ENCODE measurements around the gene SMIM10L1. TPM values are rescaled to one million over a fixed set of nuclear protein-coding genes. Genes with fewer than 3 reads are reported as not detected.

SMIM10L1 gene
- total RNA-seq, 1 donor from 2014 or later = 7.6 TPM

- intact Hi-C loops (cut with micrococcal nuclease) = no loop called here
Measured at GRCh38 chr12:11183011-11183410, 12.0 kb downstream of the SMIM10L1 start.

DNA sequence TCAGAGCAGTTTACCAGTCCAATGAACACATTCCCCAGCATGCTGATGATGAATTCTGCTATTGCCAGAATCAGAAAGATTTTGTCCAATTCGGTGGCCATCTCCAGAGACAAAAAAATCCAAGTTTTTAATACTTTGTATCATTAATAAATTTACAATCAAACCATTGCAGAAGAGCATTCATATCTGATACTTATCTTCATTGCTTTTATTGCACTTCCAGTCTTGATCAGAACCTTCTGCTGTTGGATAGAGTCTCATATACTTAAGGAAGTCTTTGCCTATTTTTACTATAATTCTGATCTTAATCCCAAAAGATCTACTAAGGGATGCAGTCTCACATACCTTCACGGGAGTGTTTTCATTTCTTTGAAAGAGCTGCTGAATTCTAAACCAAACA lies 15.8 kb downstream of the SMIM10L1 start, which contains the start of gene TAS2R42:
TSS of gene TAS2R42 (minus strand) at position 101 of the 400 bp plus-strand sequence. CDS start at position 101, 0 bp downstream.
- intact Hi-C loops (cut with micrococcal nuclease) = no loop called here

GRCh38 chr12:11202811-11203210 lies 31.8 kb downstream of the SMIM10L1 start:
- intact Hi-C loops (cut with micrococcal nuclease) = no loop called here

DNA sequence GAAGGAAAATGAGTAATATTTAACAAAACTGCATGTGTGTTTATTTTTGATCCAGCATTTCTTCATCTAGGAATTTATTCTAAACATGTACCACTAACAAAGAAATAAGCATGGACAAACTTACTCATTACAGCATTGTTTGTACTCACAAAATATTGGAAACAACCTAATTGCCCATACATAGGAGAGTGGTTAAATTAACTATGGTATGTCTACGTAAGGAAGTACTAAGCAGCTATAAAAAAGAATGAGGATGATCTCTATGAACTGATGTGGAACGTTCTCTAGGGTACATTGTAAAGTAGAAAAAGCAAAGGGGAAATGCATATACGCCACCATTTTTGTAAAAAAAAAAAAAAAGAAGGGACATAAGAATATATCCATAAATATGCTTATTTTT lies 33.2 kb downstream of the SMIM10L1 start:
- intact Hi-C loops (cut with micrococcal nuclease) = no loop called here

DNA sequence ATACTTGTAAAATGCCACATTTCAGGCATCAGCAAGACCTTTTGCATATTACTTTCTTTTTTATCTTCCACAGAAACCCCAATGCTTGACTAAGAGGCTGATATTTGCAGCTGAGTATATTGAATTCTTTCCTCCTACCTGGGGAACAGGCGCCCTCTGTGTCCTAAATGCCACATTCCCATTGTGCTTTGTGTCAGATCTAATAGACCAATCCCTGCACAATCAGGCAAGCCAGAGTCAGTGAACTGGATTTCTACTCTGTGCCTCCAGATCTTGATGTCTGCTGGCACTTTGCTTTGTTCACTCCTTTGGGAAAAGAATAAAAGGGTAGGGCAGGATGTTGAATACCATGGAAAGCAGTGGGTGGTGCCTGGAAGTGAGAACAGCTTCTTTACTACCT lies 38.1 kb downstream of the SMIM10L1 start:
- intact Hi-C loops (cut with micrococcal nuclease) = no loop called here

Other genes with a start within 250 kb of the SMIM10L1 start
- gene PRH2, start 242.0 kb upstream of the SMIM10L1 start, total RNA-seq = not detected in 2 replicates
- gene TAS2R14, start 231.9 kb upstream of the SMIM10L1 start, total RNA-seq = 4.7 and 5.2 TPM in 2 replicates
- gene TAS2R50, start 184.3 kb upstream of the SMIM10L1 start, total RNA-seq = 1.8 TPM in 2 replicates
- gene TAS2R20, start 172.9 kb upstream of the SMIM10L1 start, total RNA-seq = 1.8 and 2.6 TPM in 2 replicates
- gene TAS2R19, start 148.6 kb upstream of the SMIM10L1 start, total RNA-seq = 3.9 and 4.5 TPM in 2 replicates
- gene TAS2R31, start 139.8 kb upstream of the SMIM10L1 start, total RNA-seq = 3.5 and 4.9 TPM in 2 replicates
- gene TAS2R46, start 108.9 kb upstream of the SMIM10L1 start, total RNA-seq = 1.6 and 3.3 TPM in 2 replicates
- gene TAS2R43, start 78.9 kb upstream of the SMIM10L1 start, total RNA-seq = 1.0 and 1.2 TPM in 2 replicates
- gene TAS2R30, start 36.5 kb upstream of the SMIM10L1 start, total RNA-seq = 4.2 and 5.4 TPM in 2 replicates
- gene TAS2R42, start 15.7 kb downstream of the SMIM10L1 start, total RNA-seq = not detected in 2 replicates
- gene PRB3, start 98.5 kb downstream of the SMIM10L1 start, total RNA-seq = not detected in 2 replicates
- not detected in 2 replicates for gene PRB4, start 139.2 kb downstream of the SMIM10L1 start, total RNA-seq
- gene PRB2, start 224.4 kb downstream of the SMIM10L1 start, total RNA-seq = not detected in 2 replicates